K562 (cell line): Measurements from ENCODE around the gene ZNF488. TPM values are rescaled to one million over a fixed set of nuclear protein-coding genes. Genes with fewer than 3 reads are reported as not detected.

Source experiments
- CREB3 ChIP-seq: fragments of 450-650 bp; conservative IDR thresholded peaks from 2 replicates; pipeline ENCODE4 v1.6.1; 2016; ENCODE audit warnings: missing genetic modification characterization, low read depth, mild to moderate bottlenecking, missing compliant biosample characterization, moderate library complexity
- JUND ChIP-seq, 2 experiments: IDR thresholded peaks; 2 replicates in 1 of 2; 3 replicates in 1 of 2; pipeline ENCODE4 v1.6.1; 2011; ENCODE audit warnings: borderline replicate concordance in 2 of 2, low read depth in 2 of 2, low read length in 2 of 2, improper control_type of control experiment in 1 of 2, missing biosample characterization in 1 of 2, missing genetic modification characterization in 1 of 2, missing genetic modification reagents in 1 of 2
- POLR3G ChIP-seq: IDR thresholded peaks from 2 replicates; pipeline ENCODE4 v1.6.1; 2011; ENCODE audit not compliant: insufficient read length, insufficient replicate concordance; ENCODE audit errors: extremely low read depth
- PRMT5 ChIP-seq: sonication (generic); formaldehyde crosslinking; IDR thresholded peaks from 2 replicates; pipeline ENCODE4 v1.5.0; 2020; ENCODE audit warnings: missing genetic modification reagents
- SMAD3 ChIP-seq: fragments of 450-650 bp; formaldehyde crosslinking; conservative IDR thresholded peaks from 2 replicates; pipeline ENCODE4 v1.4.0; 2020; ENCODE audit warnings: mild to moderate bottlenecking
- TAL1 ChIP-seq: fragments of 450-650 bp; IDR thresholded peaks from 2 replicates; pipeline ENCODE4 v1.6.1; 2016; ENCODE audit warnings: mild to moderate bottlenecking
- TEAD1 ChIP-seq, 2 experiments: fragments of 450-650 bp in 1 of 2; sonication (generic) in 1 of 2; formaldehyde crosslinking; IDR thresholded peaks; 2 replicates each; pipeline versions ENCODE4 v1.4.0 to v1.8.0; 2020 to 2022; ENCODE audit warnings: mild to moderate bottlenecking in 2 of 2, missing genetic modification reagents in 1 of 2
- TOE1 ChIP-seq, 2 experiments: fragments of 450-650 bp in 1 of 2; sonication (generic) in 1 of 2; formaldehyde crosslinking in 1 of 2; IDR thresholded peaks; 2 replicates each; pipeline versions ENCODE4 v1.7.1 to v1.8.0; 2016 to 2022; ENCODE audit warnings: borderline replicate concordance in 2 of 2, mild to moderate bottlenecking in 2 of 2, antibody characterized with exemption in 1 of 2, inconsistent platforms in 1 of 2, low read depth in 1 of 2, missing genetic modification reagents in 1 of 2, moderate library complexity in 1 of 2
- ZFP91 ChIP-seq: sonication (generic); formaldehyde crosslinking; IDR thresholded peaks from 2 replicates; pipeline ENCODE4 v1.8.0; 2022; ENCODE audit warnings: mild to moderate bottlenecking, missing genetic modification reagents
- ZKSCAN8 ChIP-seq: fragments of 200-800 bp; sonication (Bioruptor generic); IDR thresholded peaks from 2 replicates; pipeline ENCODE4 v1.6.1; 2016; ENCODE audit warnings: missing genetic modification characterization, missing compliant biosample characterization
- ZNF449 ChIP-seq: fragments of 250-450 bp; sonication (Bioruptor Pico); IDR thresholded peaks from 2 replicates; pipeline ENCODE4 v1.8.0; 2022; ENCODE audit warnings: moderate library complexity, mild to moderate bottlenecking, inconsistent platforms
- polyA plus RNA-seq, 8 experiments: library from polyadenylated mRNA; depleted of rRNA in 4 of 8; stranded (reverse) in 5 of 8; unstranded in 3 of 8; fragments of >200 nt; fragmentation: Nextera tagmentation in 2 of 8; fragmentation: Illumina TruSeq in 1 of 8; extraction: Ambion mirVana in 2 of 8; extraction: Trizol in 1 of 8; gene quantifications; 2 replicates each; pipeline versions ENCODE4 v1.2.1 to v1.2.3, GENCODE V29; 2011 to 2014; ENCODE audit warnings: inconsistent platforms in 1 of 8, missing spikeins in 1 of 8
- total RNA-seq, 7 experiments: library from RNA; depleted of rRNA in 6 of 7; stranded (reverse); fragments of >200 nt in 6 of 7; fragmentation: Illumina TruSeq in 2 of 7; extraction: Trizol in 2 of 7; gene quantifications; 2 replicates each; pipeline versions ENCODE4 v1.2.1 to v1.2.3, GENCODE V29; 2011 to 2021; ENCODE audit warnings: low replicate concordance in 1 of 7

ZNF488 gene
- total and polyA plus RNA-seq, 9 of the 15 experiments (the other 6 are each of a cell fraction or from before 2014, with no cell fraction given), result 0.03 to 0.09 (median 0.05) TPM; not detected in 3

GRCh38 chr10:47326927-47327330 is 57.2 kb downstream of the ZNF488 start (continued):
- TF ChIP-seq TEAD1 (CRISPR knock-in tag; IDR thresholded peaks at IDR 0.05), result peak in 1 of 2 experiments; percentile 8; a peak in 1 of 4 replicates
- 0 out of 2 replicates have a peak, but pooled peaks have one; percentile 44 for TF ChIP-seq ZKSCAN8 (CRISPR knock-in tag)
- TF ChIP-seq TAL1, result peak; percentile 31; the same call in 1 of the 2 replicates
- TF ChIP-seq ZFP91 (CRISPR knock-in tag), result no peak
- 0 out of 2 replicates have a peak, but pooled peaks have one; percentile 37 for TF ChIP-seq ZNF449 (CRISPR knock-in tag)
- peak; percentile 95 for TF ChIP-seq TOE1 (IDR thresholded peaks at IDR 0.05; ENCODE audit: borderline replicate concordance)
- TF ChIP-seq TOE1 (CRISPR knock-in tag; IDR thresholded peaks at IDR 0.05; ENCODE audit: borderline replicate concordance, low read depth), result no peak
- TF ChIP-seq JUND (IDR thresholded peaks at IDR 0.05; ENCODE audit: borderline replicate concordance, low read depth, low read length), result no peak
- TF ChIP-seq JUND (tag; IDR thresholded peaks at IDR 0.05; ENCODE audit: borderline replicate concordance, low read depth, low read length), result peak; percentile 36; the same call in 1 of the 3 replicates
- TF ChIP-seq CREB3 (tag), result 0 out of 2 replicates have a peak, but pooled peaks have one; percentile 52
- TF ChIP-seq PRMT5 (CRISPR knock-in tag), result no peak
- no peak for TF ChIP-seq POLR3G
- 0 out of 2 replicates have a peak, but pooled peaks have one; percentile 62 for TF ChIP-seq SMAD3 (CRISPR knock-in tag)
